ENCODE results near the gene CREG2. TPM values are rescaled to one million over a fixed set of nuclear protein-coding genes. Genes with fewer than 3 reads are reported as not detected.
"Not testable (repeated sequence)": the region's sequence is repeated elsewhere in the genome, so short reads cannot be mapped to it uniquely, and the experiment has no call there.

CREG2 gene
- polyA plus RNA-seq, 1 of the 3 experiments (the other 2 are of a cell fraction), result 1.4 TPM

DNA sequence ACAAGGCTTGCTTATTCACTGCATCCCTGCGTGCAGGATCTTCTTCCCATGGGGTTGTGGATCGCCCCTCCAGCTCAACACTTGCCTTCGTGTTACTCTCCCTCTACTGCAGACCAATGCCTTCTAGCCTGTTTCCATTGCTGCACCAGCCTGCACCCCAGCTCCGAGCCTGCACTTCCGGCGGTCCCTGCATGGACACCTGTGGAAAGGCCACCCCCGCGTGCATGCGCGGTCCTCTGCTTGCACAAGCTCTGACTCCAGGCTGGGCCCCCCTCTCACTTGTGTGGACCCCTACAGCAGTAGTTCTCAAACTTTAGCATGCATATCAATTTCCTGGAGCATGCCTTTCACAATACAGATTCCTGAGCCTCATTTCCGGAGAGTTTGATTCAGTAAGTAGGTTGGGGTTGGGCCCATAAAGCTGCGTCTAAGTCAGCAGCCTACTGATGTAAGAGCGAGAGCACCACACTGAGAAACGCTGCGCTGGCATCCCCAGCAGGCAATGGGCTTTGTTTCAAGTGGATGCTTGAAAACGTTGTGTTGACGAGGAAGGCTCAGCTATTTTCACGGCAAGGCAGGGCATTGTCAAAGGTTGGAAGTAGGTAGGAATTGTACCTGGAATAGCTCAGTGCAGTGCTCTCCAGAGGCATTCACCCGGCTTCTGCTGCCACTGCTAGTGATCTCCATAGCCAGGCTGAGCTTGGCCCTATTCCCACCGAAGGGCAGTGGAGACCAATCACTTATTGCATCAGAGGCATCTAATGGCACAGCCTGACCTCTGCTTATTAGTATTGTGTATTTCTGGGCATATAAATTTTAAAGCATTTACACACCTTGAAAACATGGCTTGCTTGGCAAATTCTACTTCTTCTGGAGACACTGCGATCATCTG lies 32.6 kb downstream of the CREG2 start:
- TF ChIP-seq, protein P1, sequence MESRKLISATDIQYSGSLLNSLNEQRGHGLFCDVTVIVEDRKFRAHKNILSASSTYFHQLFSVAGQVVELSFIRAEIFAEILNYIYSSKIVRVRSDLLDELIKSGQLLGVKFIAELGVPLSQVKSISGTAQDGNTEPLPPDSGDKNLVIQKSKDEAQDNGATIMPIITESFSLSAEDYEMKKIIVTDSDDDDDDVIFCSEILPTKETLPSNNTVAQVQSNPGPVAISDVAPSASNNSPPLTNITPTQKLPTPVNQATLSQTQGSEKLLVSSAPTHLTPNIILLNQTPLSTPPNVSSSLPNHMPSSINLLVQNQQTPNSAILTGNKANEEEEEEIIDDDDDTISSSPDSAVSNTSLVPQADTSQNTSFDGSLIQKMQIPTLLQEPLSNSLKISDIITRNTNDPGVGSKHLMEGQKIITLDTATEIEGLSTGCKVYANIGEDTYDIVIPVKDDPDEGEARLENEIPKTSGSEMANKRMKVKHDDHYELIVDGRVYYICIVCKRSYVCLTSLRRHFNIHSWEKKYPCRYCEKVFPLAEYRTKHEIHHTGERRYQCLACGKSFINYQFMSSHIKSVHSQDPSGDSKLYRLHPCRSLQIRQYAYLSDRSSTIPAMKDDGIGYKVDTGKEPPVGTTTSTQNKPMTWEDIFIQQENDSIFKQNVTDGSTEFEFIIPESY (IDR thresholded peaks at IDR 0.05; ENCODE audit: borderline replicate concordance, low read depth), result no peak
- Histone ChIP-seq H3K9me2 (no peaks in the 10 kb centered on the region), H4K20me1 (ENCODE audit: insufficient read depth) (no peaks in the 10 kb centered on the region), H3K27ac (ENCODE audit: low read depth in 2 of 2, low read length in 1 of 2) (no peak overlapping the region), H3K27me3 (ENCODE audit: insufficient read depth) (no peaks in the 10 kb centered on the region), H2AFZ (ENCODE audit: low read depth) (no peak overlapping the region), H3K9ac (no peak overlapping the region), H3K4me2 (no peak overlapping the region), H3K36me3 (replicated peaks in 1 of 2; ENCODE audit: control insufficient read depth in 1 of 2, insufficient read depth in 2 of 2, low read length in 1 of 2) (no peaks in the 10 kb centered on the region), H3K4me1 (ENCODE audit: control insufficient read depth in 1 of 2, insufficient read depth in 2 of 2, low read depth in 1 of 2, low read length in 1 of 2) (no peaks in the 10 kb centered on the region), H3K9me3 (no peaks in the 10 kb centered on the region), H3K79me2 (ENCODE audit: insufficient read depth) (no peaks in the 10 kb centered on the region), H3F3A (replicated peaks; ENCODE audit: insufficient read depth) (no peaks in the 10 kb centered on the region), H3K4me3 (ENCODE audit: low read depth in 2 of 2, low read length in 1 of 2) (no peak overlapping the region)
- ChIA-PET CTCF (interaction anchor here (0.6 to 2.4 kb wide), 3 partner anchors 11 to 64 kb away, joined by 3 to 14 read pairs (median 3); no protein-coding TSS in a partner anchor), POLR2A (interaction anchor here (0.6 kb wide), 1 partner anchor 45 kb away, joined by 3 read pairs; no protein-coding TSS in a partner anchor)
- WGBS (ENCODE audit: low lambda C conversion rate), result 92% methylated on average over 18 of the region's 21 CpGs
- no peak for DNase-seq

GRCh38 chr2:101352631-101353030 lies 34.7 kb downstream of the CREG2 start:
- H3K27ac ChIP-seq (ENCODE audit: low read depth in 2 of 2, low read length in 1 of 2); H3K36me3 ChIP-seq (replicated peaks in 1 of 2; ENCODE audit: control insufficient read depth in 1 of 2, insufficient read depth in 2 of 2, low read length in 1 of 2); H3K9ac ChIP-seq; H3K9me2 ChIP-seq; H3K27me3 ChIP-seq (ENCODE audit: insufficient read depth); POLR2A ChIA-PET; H3K9me3 ChIP-seq; H4K20me1 ChIP-seq (ENCODE audit: insufficient read depth); H3K4me2 ChIP-seq; H3K4me1 ChIP-seq (ENCODE audit: control insufficient read depth in 1 of 2, insufficient read depth in 2 of 2, low read depth in 1 of 2, low read length in 1 of 2); H3F3A ChIP-seq (replicated peaks; ENCODE audit: insufficient read depth); H3K79me2 ChIP-seq (ENCODE audit: insufficient read depth); H3K4me3 ChIP-seq (ENCODE audit: low read depth in 2 of 2, low read length in 1 of 2); DNase-seq; H2AFZ ChIP-seq (ENCODE audit: low read depth): not testable (repeated sequence)
- CTCF ChIA-PET, result interaction anchor here (0.9 to 1.5 kb wide), 2 partner anchors 10 to 17 kb away, joined by 3 to 7 read pairs; no protein-coding TSS in a partner anchor
- 85% methylated on average over 4 of the region's 4 CpGs for WGBS (ENCODE audit: low lambda C conversion rate)

GRCh38 chr2:101351207-101351606 lies 36.1 kb downstream of the CREG2 start:
- TF ChIP-seq EZH2phosphoT487 (IDR thresholded peaks at IDR 0.05; ENCODE audit: borderline replicate concordance, low read depth), result no peak
- TF ChIP-seq TEAD4 (IDR thresholded peaks at IDR 0.05; ENCODE audit: borderline replicate concordance, insufficient read depth), result no peak
- TF ChIP-seq GABPA (IDR thresholded peaks at IDR 0.05; ENCODE audit: low read depth), result no peak
- TF ChIP-seq NRF1 (IDR thresholded peaks at IDR 0.05; ENCODE audit: low read depth, low read length), result no peak
- no peak for TF ChIP-seq REST (IDR thresholded peaks at IDR 0.05; ENCODE audit: low read depth, low read length)
- no peak for TF ChIP-seq RXRA (IDR thresholded peaks at IDR 0.05; ENCODE audit: borderline replicate concordance, low read depth)
- no peak for TF ChIP-seq MEF2A (IDR thresholded peaks at IDR 0.05; ENCODE audit: borderline replicate concordance, low read depth)
- TF ChIP-seq, protein P1 (IDR thresholded peaks at IDR 0.05; ENCODE audit: borderline replicate concordance, low read depth), result no peak
- no peak for TF ChIP-seq RFX5 (IDR thresholded peaks at IDR 0.05; ENCODE audit: low read length)
- TF ChIP-seq MAX (IDR thresholded peaks at IDR 0.05; ENCODE audit: low read depth), result no peak
- TF ChIP-seq NFIC (IDR thresholded peaks at IDR 0.05; ENCODE audit: borderline replicate concordance), result no peak
- POLR2A ChIA-PET, result no interaction called here
- CTCF ChIA-PET, result interaction anchor here (0.6 to 2.2 kb wide), 2 partner anchors 9 to 33 kb away, joined by 3 to 13 read pairs; no protein-coding TSS in a partner anchor
- H3K36me3 ChIP-seq (replicated peaks in 1 of 2; ENCODE audit: control insufficient read depth in 1 of 2, insufficient read depth in 2 of 2, low read length in 1 of 2), result no peaks in the 10 kb centered on the region
- H3K4me3 ChIP-seq (ENCODE audit: low read depth in 2 of 2, low read length in 1 of 2), result no peak overlapping the region
- no peak overlapping the region for H3K9ac ChIP-seq
- 90% methylated on average over 4 of the region's 7 CpGs for WGBS (ENCODE audit: low lambda C conversion rate)
- H2AFZ ChIP-seq (ENCODE audit: low read depth), result no peak overlapping the region
- H3K27me3 ChIP-seq (ENCODE audit: insufficient read depth), result no peaks in the 10 kb centered on the region
- no peak for DNase-seq
- no peak overlapping the region for H3K27ac ChIP-seq (ENCODE audit: low read depth in 2 of 2, low read length in 1 of 2)
- H3K9me2 ChIP-seq, result no peaks in the 10 kb centered on the region
- no peak overlapping the region for H3K4me2 ChIP-seq
- H4K20me1 ChIP-seq (ENCODE audit: insufficient read depth), result no peaks in the 10 kb centered on the region
- H3F3A ChIP-seq (replicated peaks; ENCODE audit: insufficient read depth), result no peaks in the 10 kb centered on the region
- no peaks in the 10 kb centered on the region for H3K4me1 ChIP-seq (ENCODE audit: control insufficient read depth in 1 of 2, insufficient read depth in 2 of 2, low read depth in 1 of 2, low read length in 1 of 2)
- H3K9me3 ChIP-seq, result no peaks in the 10 kb centered on the region
- H3K79me2 ChIP-seq (ENCODE audit: insufficient read depth), result no peaks in the 10 kb centered on the region
